HG03432 (cell line): Measurements from ENCODE around the gene HSPA1A.
"Not testable (repeated sequence)": the region's sequence is repeated elsewhere in the genome, so short reads cannot be mapped to it uniquely, and the experiment has no call there.

Experiments
- ATAC-seq: cut with Tn5 transposase; IDR thresholded peaks from one replicate; pipeline ENCODE4 v1.9.1; 2021; ENCODE audit warnings: mild to moderate bottlenecking, moderate library complexity; ENCODE audit not compliant: unreplicated experiment

HSPA1A gene

DNA sequence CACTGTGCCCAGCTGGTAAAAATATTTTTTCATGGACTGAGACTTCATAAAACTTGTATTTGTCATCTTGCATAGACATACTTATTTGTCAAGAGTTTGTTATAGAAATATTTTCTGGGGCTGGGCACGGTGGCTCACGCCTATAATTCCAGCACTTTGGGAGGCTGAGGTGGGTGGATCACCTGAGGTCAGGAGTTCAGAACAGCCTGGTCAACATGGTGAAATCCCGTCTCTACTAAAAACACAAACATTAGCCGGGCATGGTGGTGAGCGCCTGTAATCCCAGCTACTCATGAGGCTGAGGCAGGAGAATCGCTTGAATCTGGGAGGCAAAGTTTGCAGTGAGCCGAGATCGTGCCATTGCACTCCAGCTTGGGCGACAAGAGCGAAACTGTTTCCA lies 6.7 kb upstream of the HSPA1A start:
- ATAC-seq = not testable (repeated sequence)

DNA sequence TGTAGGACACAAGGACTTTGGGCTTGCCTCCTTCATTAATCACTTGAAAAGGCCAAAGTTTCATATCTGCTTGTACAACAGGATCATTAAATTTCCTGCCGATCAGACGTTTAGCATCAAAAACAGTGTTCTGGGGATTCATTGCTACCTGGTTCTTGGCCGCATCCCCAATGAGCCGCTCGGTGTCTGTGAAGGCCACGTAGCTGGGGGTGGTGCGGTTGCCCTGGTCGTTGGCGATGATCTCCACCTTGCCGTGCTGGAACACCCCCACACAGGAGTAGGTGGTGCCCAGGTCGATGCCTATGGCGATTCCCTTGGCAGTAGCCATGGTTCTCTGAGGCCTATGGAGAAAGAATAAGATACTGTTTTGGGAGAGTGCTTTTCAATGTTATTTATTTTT lies 3.7 kb upstream of the HSPA1A start:
- no peak for ATAC-seq

DNA sequence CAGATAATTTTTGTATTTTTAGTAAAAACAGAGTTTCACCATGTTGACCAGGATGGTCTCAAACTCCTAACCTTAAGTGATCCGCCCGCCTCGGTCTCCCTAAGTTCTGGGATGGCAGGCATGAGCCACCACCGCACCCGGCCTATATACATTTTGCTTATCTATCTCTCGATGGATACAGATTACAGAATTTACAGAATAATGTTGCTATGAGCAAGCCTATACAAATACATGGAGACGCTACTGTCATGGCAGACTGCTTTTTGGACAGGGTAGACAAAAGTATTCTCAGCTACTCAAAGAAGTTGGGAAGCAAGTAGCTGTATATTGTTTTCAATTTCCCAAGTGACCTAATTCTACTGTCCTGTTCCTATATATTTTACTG lies 1.9 kb upstream of the HSPA1A start:
- ATAC-seq = no peak

DNA sequence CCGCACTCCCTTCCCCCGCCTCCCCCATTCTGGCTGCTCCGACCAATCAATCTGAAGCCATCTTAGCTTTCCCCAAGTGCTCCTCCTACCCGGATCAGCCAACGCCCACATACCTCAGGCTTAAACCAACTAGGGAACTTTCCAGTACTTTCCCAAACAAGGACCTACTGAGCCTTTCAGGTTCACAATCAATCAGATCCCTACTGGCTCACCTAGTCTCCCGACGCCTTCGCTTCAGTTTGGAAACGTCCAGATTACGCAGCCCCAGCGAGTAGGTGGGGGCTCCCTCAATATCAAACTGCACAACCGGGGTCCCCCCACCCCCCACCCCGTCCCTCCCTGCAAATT lies 692 bp upstream of the HSPA1A start:
- ATAC-seq = no peak

DNA sequence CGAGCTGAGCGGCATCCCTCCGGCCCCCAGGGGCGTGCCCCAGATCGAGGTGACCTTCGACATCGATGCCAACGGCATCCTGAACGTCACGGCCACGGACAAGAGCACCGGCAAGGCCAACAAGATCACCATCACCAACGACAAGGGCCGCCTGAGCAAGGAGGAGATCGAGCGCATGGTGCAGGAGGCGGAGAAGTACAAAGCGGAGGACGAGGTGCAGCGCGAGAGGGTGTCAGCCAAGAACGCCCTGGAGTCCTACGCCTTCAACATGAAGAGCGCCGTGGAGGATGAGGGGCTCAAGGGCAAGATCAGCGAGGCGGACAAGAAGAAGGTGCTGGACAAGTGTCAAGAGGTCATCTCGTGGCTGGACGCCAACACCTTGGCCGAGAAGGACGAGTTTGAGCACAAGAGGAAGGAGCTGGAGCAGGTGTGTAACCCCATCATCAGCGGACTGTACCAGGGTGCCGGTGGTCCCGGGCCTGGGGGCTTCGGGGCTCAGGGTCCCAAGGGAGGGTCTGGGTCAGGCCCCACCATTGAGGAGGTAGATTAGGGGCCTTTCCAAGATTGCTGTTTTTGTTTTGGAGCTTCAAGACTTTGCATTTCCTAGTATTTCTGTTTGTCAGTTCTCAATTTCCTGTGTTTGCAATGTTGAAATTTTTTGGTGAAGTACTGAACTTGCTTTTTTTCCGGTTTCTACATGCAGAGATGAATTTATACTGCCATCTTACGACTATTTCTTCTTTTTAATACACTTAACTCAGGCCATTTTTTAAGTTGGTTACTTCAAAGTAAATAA lies 2.0 kb downstream of the HSPA1A start:
- not testable (repeated sequence) for ATAC-seq

DNA sequence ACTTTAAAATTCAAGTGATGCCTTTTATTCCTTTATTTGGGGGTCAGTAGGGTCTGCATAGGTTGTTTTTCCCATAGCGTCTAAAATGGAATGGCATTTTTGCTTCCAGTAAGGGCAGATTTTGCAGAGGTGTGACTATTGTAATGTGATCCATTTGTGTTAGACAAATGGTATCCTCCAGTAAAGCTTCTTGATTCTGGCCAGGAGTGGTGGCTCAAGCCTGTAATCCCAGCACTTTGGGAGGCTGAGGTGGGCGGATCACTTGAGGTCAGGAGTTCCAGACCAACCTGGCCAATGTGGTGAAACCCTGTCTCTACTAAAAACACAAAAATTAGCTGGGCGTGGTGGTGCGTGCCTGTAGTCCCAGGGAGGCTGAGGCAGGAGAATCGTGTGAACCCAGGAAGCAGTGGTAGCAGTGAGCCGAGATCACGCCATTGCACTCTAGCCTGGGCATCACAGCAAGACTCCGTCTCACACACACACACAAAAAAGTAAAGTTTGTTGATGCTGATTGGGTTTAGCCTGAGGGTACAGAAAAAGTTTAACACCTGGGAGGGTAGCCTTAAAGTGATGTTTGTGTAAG lies 2.7 kb downstream of the HSPA1A start:
- not testable (repeated sequence) for ATAC-seq

DNA sequence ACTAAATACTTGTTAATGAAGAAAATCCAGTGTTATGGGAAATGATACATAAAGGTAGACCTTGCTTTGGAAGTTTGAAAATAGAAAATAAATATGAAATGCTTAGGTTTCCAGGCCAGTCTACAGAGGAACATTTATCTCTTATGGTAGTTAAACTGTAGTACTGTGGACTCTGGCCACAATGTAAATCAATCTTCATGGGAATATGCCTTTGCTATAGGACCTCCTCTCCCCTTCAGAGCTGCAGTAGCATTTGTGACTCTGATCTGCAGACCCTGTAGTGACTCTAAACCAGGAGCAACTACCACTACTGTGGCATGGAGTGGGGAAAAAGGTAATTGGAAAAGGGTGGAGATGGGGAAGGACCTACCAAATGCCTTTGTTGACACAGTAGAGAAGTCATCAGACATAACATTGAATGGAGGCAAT lies 4.5 kb downstream of the HSPA1A start:
- no peak for ATAC-seq

DNA sequence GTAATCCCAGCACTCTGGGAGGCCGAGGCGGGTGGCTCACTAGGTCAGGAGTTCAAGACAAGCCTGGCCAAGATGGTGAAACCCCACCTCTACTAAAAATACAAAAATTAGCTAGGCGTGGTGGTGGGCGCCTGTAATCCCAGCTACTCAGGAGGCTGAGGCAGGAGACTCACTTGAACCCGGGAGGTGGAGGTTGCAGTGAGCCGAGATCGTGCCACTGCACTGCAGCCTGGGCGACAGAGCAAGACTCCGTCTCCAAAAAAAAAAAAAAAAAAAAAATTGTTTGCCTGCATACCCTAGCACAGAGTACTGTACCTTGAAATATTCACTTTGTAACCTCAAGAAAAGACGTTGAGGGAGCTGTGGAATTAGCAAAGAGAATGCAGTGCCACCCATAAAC lies 5.1 kb downstream of the HSPA1A start:
- ATAC-seq = not testable (repeated sequence)

DNA sequence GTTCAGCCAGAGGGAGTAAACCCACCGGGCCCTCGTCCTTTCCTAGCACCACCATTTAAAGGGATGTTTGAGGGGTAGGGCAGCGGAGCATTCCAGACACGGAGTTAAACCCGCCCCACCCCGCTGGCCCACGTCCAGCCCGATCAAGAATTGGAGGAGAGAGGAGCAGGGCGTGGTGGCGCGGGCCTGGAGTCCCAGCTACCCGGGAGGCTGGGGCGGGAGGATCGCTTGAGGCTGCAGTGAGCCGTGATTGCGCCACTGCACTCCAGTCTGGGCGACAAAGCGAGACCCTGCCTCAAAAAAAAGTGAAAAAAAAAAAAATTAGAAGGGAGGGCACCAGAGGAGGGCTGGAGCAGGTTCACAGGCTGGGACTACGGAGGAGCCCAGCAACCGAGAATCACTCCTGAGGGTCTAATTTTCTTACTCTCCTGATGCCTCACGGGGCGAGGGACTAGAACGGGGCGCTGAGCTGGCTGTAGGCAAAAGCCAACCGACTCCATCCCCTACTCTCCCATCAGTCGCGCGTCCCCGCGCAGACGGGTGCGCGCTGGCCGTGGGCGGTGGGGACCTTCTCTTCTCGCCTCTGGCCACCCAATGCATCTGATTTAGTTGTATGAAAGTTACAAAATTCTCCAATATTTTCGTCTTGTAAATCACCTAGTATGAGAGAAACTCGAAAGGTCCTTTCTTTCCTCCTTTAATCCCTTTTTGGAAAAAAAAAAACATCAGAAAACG lies 6.1 kb downstream of the HSPA1A start:
- ATAC-seq = peak; percentile 48

DNA sequence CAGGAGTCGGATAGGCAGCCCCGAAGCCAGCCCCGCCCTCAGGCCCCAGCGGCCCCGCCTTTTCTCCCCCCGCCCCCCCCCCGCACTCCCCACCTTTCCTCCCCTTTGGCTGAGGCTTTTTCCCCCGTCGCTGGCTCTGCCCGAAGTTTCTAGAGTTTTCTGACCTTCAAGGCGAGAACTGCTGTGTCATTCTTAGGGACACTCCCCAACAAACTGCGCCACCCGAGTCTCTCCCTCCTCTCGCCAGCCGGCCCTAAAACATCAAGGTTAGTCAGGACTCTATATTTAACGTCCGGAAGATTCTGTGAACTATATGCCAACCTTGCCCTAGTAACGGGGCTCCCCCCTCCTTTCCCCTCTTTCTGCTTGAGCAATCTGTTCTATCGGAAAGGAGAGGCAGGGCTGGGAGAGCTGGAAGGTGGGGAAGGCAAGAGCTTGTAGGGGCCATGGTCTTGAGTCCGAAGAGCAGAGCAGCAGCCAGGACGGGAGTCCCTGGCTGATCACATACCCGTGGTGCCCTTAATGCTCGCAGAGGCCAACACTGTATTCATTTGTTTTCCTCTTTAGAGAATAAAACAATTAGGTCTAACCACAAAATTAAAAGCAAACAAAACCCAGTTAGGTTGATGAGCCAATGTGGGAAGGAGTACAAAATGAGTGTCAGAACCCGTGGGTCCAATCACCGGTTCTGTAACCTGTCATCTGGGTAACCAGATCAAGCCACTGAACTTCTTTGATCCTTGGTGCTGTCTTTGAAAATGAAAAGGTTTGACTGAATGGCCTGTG lies 6.9 kb downstream of the HSPA1A start:
- peak; percentile 27 for ATAC-seq

DNA sequence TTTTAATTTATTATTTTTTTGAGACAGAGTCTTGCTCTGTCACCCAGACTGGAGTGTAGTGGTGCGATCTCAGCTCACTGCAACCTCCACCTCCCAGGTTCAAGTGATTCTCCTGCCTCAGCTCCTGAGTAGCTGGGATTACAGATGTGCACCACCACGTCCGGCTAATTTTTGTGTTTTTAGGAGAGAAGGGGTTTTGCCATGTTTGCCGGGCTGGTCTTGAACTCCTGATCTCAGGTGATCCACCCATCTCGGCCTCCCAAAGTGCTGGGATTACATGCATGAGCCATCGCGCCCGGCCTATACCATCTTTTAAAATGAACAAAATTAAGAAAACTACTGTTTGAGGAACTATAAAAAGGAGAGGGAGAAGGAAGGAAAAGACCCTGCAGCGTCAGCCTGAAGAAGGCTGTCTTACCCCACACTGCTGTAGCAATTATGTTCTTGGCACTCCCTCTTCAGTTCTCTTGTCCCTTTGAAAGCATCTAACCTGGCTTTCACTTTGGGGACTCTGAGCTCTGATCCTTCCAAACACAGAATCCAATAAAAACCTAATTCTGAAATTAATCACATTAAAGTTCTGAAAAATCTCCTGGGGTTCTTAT lies 8.4 kb downstream of the HSPA1A start:
- not testable (repeated sequence) for ATAC-seq

DNA sequence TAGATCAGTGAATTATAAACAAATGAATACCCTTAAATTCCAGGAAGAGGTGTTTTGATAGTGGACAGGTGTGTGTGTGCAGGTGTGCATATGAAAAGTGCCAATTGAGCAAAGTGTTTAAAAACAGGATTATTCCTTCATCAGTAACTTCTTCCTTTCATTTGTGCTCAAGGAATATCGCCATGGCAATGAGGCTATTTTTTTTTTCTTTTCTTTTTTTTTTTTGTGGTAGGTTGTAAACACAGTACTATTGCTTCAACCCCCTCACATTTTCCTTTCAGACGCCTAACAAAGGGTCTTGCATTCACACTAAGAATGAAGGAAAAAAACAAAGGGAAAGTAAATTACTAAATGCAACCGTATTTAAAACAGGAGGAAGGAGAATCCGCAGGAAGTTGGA lies 10.2 kb downstream of the HSPA1A start:
- no peak for ATAC-seq

DNA sequence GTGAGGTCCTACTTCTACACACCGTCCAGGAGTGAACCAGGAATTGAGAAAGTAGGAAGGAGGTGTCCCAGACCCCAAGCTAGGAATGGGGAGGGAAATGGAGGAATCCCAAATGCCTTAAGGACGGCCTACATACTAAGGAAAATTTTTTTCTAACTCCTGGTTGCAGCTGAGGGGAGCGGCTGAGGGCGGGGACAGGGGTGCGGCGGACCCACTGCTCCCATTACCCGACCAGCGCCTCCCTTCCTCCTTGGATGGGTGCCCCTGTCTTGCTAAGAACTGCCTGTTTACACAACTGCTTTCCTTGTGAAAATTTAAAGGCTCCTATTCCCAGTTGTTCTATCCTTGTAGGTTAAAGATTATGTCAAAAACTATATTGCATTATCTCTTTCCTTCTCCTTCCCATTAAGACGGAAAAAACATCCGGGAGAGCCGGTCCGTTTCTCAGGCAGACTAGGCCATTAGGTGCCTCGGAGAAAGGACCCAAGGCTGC lies 11.5 kb downstream of the HSPA1A start:
- ATAC-seq = no peak

DNA sequence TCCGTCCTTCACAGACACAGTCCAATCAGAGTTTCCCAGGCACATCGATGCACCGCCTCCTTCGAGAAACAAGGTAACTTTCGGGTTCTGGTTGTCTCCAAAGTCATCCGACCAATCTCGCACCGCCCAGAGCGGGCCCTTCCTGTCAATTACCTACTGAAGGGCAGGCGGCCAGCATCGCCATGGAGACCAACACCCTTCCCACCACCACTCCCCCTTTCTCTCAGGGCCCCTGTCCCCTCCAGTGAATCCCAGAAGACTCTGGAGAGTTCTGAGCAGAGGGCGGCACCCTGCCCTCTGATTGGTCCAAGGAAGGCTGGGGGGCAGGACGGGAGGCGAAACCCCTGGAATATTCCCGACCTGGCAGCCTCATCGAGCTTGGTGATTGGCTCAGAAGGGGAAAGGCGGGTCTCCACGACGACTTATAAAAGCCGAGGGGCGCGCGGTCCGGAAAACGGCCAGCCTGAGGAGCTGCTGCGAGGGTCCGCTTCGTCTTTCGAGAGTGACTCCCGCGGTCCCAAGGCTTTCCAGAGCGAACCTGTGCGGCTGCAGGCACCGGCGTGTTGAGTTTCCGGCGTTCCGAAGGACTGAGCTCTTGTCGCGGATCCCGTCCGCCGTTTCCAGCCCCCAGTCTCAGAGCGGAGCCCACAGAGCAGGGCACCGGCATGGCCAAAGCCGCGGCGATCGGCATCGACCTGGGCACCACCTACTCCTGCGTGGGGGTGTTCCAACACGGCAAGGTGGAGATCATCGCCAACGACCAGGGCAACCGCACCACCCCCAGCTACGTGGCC lies 12.1 kb downstream of the HSPA1A start, which contains the start of gene HSPA1B:
Gene HSPA1B (plus strand): TSS at position 453 of the 794 bp plus-strand sequence. CDS start 213 bp downstream, at position 666.
- ATAC-seq = peak; percentile 62

DNA sequence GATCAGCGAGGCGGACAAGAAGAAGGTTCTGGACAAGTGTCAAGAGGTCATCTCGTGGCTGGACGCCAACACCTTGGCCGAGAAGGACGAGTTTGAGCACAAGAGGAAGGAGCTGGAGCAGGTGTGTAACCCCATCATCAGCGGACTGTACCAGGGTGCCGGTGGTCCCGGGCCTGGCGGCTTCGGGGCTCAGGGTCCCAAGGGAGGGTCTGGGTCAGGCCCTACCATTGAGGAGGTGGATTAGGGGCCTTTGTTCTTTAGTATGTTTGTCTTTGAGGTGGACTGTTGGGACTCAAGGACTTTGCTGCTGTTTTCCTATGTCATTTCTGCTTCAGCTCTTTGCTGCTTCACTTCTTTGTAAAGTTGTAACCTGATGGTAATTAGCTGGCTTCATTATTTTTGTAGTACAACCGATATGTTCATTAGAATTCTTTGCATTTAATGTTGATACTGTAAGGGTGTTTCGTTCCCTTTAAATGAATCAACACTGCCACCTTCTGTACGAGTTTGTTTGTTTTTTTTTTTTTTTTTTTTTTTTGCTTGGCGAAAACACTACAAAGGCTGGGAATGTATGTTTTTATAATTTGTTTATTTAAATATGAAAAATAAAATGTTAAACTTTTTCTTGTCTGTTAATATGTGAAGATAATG lies 14.4 kb downstream of the HSPA1A start:
- no peak for ATAC-seq

DNA sequence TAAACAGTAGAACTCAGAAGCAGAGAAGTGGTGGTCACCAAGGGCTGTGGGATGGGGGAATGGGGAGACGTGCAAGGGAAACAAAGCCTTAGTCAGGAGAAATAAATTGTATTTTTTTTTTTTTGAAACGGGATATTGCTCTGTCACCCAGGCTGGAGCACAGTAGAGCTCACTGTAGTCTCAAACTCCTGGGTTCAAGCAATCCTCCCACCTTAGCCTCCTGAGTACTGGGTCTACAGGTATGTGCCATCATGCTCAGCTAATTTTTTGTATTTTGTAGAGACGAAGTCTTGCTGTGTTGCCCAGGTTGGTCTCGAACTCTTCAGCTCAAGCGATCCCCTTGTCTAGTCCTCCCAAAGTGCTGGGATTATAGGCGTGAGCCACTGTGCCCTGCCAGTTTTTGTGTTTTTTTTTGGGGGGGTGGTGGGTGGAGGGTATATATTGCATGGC lies 15.6 kb downstream of the HSPA1A start:
- ATAC-seq = no peak

DNA sequence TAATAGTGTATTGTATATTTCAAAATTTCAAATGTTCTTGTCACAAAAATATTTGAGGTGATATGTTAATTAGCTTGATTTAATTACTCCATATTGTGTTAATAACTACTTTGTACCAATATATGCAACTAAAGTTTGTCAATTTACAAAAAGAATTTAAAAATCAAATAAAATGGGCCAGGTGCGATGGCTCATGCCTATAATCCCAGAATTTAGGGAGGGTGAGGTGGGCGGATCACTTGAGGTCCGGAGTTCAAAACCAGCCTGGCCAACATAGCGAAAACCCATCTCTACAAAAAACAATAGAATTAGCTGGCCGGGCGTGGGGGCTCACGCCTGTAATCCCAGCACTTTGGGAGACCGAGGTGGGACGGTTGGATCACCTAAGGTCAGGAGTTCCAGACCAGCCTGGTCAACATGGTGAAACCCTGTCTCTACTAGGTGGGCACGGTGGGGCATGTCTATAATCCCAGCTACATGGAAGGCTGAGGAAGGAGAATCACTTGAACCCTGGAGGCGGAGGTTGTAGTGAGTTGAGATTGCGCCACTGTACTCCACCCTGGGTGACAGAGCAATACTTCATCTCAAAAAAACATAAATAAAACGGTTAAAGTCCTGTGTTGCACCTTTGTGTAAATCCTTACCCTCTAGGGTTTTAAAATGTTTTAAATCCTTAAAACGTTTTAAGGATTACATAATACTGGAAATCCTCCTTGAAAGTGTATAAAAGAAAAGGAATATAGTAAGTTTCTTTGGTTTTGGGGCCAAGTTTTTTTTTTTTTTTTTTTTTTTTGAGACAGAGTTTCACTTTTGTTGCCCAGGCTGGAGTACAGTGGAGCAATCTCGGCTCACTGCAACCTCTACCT lies 16.2 kb downstream of the HSPA1A start:
- no peak for ATAC-seq
